BE2C (cell line): ENCODE data around the gene RNF31.

Source experiments
- DNase-seq: peaks from one replicate; pipeline ENCODE4 v3.0.0-alpha.2; 2020
- H3K27me3 ChIP-seq: fragments of 250-450 bp; sonication (Bioruptor Pico); 2 replicates; pipeline ENCODE4 v1.5.1; 2020; ENCODE audit warnings: mild to moderate bottlenecking
- H3K36me3 ChIP-seq: fragments of 250-450 bp; sonication (Bioruptor Pico); 2 replicates; pipeline ENCODE4 v1.5.1; 2020; ENCODE audit warnings: mild to moderate bottlenecking
- H3K4me1 ChIP-seq: fragments of 250-450 bp; sonication (Bioruptor Pico); 2 replicates; pipeline ENCODE4 v1.5.1; 2020
- H3K4me3 ChIP-seq: 2 replicates; pipeline ENCODE4 v1.5.1; 2011; ENCODE audit warnings: low read depth, low read length
- H3K9me3 ChIP-seq: fragments of 250-450 bp; sonication (Bioruptor Pico); 2 replicates; pipeline ENCODE4 v1.5.1; 2020
- CTCF ChIP-seq: IDR thresholded peaks from 2 replicates; pipeline ENCODE4 v1.5.1; 2012; ENCODE audit warnings: mild to moderate bottlenecking, low read depth, low read length

The RNF31 gene

GRCh38 chr14:24116128-24116814, 31.0 kb upstream of the RNF31 start:
- DNase-seq, result no peak
- Histone ChIP-seq H3K27me3 (no peaks in the 10 kb centered on the region), H3K9me3 (no peaks in the 10 kb centered on the region), H3K4me1 (no peaks in the 10 kb centered on the region; the same call in 1 of the 2 replicates), H3K36me3 (peaks cover 8% of the 10 kb centered on the region), H3K4me3 (no peak overlapping the region)
- no peak for TF ChIP-seq CTCF

- no peak for DNase-seq
- no peaks in the 10 kb centered on the region for H3K9me3 ChIP-seq
- TF ChIP-seq CTCF, result no peak
- H3K27me3 ChIP-seq, result no peaks in the 10 kb centered on the region
- no peak overlapping the region for H3K4me3 ChIP-seq
- no peaks in the 10 kb centered on the region; the same call in 1 of the 2 replicates for H3K4me1 ChIP-seq
- peaks cover 14% of the 10 kb centered on the region for H3K36me3 ChIP-seq
Measured at GRCh38 chr14:24117179-24117578, 30.1 kb upstream of the RNF31 start.

- H3K4me1 ChIP-seq, result no peaks in the 10 kb centered on the region; the same call in 1 of the 2 replicates
- H3K4me3 ChIP-seq, result no peak overlapping the region
- DNase-seq, result no peak
- no peaks in the 10 kb centered on the region for H3K27me3 ChIP-seq
- no peak for TF ChIP-seq CTCF
- peaks cover 14% of the 10 kb centered on the region for H3K36me3 ChIP-seq
- H3K9me3 ChIP-seq, result no peaks in the 10 kb centered on the region
Measured at GRCh38 chr14:24119691-24120090, 27.6 kb upstream of the RNF31 start.

GRCh38 chr14:24121210-24121609, 26.1 kb upstream of the RNF31 start:
- H3K36me3 ChIP-seq, result peaks cover 14% of the 10 kb centered on the region
- no peak for DNase-seq
- no peaks in the 10 kb centered on the region for H3K4me1 ChIP-seq
- H3K27me3 ChIP-seq, result no peaks in the 10 kb centered on the region
- no peaks in the 10 kb centered on the region for H3K9me3 ChIP-seq
- no peak for TF ChIP-seq CTCF
- H3K4me3 ChIP-seq, result no peak overlapping the region

- H3K4me1 ChIP-seq, result no peaks in the 10 kb centered on the region
- H3K27me3 ChIP-seq, result no peaks in the 10 kb centered on the region
- H3K9me3 ChIP-seq, result no peaks in the 10 kb centered on the region
- TF ChIP-seq CTCF, result no peak
- H3K4me3 ChIP-seq, result no peak overlapping the region
- no peak for DNase-seq
- peaks cover 14% of the 10 kb centered on the region for H3K36me3 ChIP-seq
Measured at GRCh38 chr14:24122416-24122815, 24.9 kb upstream of the RNF31 start.

GRCh38 chr14:24122898-24123297, 24.4 kb upstream of the RNF31 start:
- Histone ChIP-seq H3K27me3 (no peaks in the 10 kb centered on the region), H3K4me3 (no peak overlapping the region), H3K4me1 (no peaks in the 10 kb centered on the region), H3K9me3 (no peaks in the 10 kb centered on the region), H3K36me3 (peaks cover 14% of the 10 kb centered on the region)
- no peak for TF ChIP-seq CTCF
- DNase-seq, result no peak
